Kidney epithelial cell (primary cell): ENCODE results near the gene TMPRSS13. TPM values are rescaled to one million over a fixed set of nuclear protein-coding genes. Genes with fewer than 3 reads are reported as not detected.

Experiments
- DNase-seq: peaks from one replicate; pipeline ENCODE4 v3.0.0-alpha.2; 2010; ENCODE audit warnings: low read depth
- H3K27me3 ChIP-seq: 2 replicates; pipeline ENCODE4 v1.6.0; 2011; ENCODE audit warnings: low read length; ENCODE audit not compliant: control insufficient read depth, insufficient read depth
- H3K36me3 ChIP-seq: 2 replicates; pipeline ENCODE4 v1.5.1; 2011; ENCODE audit warnings: low read length; ENCODE audit not compliant: control insufficient read depth, insufficient read depth
- H3K4me3 ChIP-seq: 2 replicates; pipeline ENCODE4 v1.5.1; 2011; ENCODE audit warnings: low read depth, mild to moderate bottlenecking, control low read depth, low read length
- total RNA-seq: library from RNA; depleted of rRNA; stranded (reverse); fragments of >200 nt; gene quantifications from 2 replicates; pipeline ENCODE4 v1.2.3, GENCODE V29; 2015
- TF ChIP-seq, protein P1 (sequence below): IDR thresholded peaks from 2 replicates; pipeline ENCODE4 v1.5.1; 2011; ENCODE audit warnings: mild to moderate bottlenecking, moderate library complexity, low read length, control low read depth, inconsistent platforms; ENCODE audit not compliant: insufficient read depth, poor library complexity, severe bottlenecking

TMPRSS13 gene
- total RNA-seq, 1 donor from 2014 or later, result not detected

DNA sequence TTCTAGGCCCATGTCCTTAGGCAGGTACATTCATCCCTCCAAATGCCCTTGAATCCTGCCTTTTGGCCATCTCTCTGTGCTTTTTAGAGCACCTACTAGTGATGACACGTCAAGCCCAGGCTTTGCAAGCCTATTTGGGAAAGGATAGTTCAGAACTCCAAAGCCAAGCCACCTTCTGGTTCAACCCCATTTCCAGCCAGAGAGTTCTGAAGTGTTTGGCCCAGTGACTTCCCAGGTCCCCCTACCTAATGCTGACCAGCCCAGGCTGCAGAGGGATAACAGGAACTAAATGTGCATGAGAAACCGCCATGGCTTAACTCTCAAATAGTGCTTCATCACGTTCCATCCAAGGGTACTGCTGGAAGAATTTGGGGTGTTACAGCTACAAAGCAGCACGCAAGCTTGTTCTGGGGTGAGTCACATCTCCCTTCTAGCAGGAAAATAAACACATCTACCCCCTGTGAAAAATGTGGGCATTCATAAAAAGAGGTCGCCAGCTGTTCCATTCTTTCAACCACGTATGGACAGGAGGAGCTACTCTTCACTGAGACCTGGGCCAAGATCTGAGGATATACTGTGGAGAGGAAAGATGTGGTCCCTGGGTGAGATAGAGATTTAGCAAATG, 50.8 kb downstream of the TMPRSS13 start:
- DNase-seq, result no peak
- Histone ChIP-seq H3K27me3 (peaks cover 41% of the 10 kb centered on the region), H3K36me3 (no peaks in the 10 kb centered on the region), H3K4me3 (no peak overlapping the region)
- TF ChIP-seq, protein P1, sequence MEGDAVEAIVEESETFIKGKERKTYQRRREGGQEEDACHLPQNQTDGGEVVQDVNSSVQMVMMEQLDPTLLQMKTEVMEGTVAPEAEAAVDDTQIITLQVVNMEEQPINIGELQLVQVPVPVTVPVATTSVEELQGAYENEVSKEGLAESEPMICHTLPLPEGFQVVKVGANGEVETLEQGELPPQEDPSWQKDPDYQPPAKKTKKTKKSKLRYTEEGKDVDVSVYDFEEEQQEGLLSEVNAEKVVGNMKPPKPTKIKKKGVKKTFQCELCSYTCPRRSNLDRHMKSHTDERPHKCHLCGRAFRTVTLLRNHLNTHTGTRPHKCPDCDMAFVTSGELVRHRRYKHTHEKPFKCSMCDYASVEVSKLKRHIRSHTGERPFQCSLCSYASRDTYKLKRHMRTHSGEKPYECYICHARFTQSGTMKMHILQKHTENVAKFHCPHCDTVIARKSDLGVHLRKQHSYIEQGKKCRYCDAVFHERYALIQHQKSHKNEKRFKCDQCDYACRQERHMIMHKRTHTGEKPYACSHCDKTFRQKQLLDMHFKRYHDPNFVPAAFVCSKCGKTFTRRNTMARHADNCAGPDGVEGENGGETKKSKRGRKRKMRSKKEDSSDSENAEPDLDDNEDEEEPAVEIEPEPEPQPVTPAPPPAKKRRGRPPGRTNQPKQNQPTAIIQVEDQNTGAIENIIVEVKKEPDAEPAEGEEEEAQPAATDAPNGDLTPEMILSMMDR, result no peak

DNA sequence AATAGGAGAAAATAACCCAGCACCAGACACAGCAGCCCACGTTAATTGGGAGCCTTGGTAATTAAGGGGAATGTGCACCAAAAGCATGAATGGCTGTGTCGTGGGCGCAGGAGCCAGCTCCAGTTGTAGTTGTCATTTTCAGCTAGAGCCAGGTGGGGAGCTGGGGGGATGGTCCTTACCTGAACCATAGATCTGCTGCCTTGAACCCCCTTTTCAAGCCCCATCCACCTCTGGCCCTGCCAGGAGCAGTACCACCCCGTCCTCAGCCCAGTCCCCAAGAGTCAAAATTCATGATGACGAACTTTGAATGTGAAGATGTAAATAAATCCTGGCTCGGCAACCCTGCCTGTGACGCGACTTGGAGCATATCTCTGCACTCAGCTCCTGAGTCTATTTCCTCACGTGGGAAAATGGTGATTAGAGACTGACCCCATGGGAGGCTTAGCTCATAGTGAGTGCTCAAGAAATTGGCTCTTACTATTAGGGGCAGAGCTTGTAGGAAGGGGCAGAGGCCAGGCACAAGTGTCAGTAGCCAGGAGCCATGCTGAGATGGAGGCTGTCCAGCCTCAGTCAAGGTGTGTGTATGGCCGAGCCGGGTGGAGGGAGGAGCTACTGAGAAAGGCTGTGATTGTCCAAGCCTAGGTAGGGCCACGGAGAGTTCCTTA, 52.0 kb downstream of the TMPRSS13 start:
- Histone ChIP-seq H3K36me3 (no peaks in the 10 kb centered on the region), H3K27me3 (peaks cover 34% of the 10 kb centered on the region), H3K4me3 (peak overlapping the region; percentile 75)
- TF ChIP-seq, protein P1, result no peak
- DNase-seq, result no peak

DNA sequence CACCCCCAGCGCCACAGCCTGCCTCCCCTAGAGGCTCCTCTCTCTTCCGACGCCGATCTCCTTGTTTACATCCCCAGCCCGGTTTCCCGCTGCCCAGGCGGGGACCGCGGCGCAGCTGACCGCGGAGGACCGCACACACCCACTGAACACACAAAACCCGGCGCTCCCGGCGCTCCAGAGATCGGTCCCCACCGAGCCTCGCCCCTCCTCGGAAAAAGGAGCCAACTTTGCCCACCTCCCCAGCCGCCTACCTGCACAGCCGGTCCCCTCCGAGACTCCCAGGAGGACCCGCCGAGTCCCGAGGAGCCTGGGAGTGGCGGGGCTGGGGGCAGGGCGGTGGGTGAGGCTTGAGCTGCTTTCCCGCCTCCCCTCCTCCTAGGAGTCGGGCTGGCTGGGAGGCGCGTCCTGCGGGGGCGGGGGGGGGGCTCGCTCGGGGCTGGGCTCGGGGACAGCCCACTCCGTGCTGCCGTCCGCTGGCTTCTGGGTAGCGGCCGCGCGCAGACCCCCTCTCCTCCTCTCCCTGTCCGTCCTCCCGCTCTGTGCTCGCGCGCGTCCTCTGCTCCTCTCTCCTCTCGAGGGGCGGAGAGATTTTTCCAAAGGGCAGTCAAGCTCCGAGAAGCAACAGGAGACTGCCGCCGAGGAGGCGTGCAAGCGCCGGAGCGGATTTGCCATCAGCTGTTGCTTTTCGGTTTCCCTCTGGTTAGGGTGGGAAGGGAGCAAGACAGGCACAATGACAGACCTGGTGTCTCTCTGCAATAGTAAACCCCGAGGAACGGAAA, 52.7 kb downstream of the TMPRSS13 start, which contains the start of gene FXYD6:
FXYD6 (minus strand) TSS at position 318 of the 779 bp plus-strand sequence. CDS start 33,882 bp downstream, outside the sequence.
- Histone ChIP-seq H3K27me3 (peaks cover 31% of the 10 kb centered on the region), H3K4me3 (peak within 1 kb of the TSS; percentile 75)

DNA sequence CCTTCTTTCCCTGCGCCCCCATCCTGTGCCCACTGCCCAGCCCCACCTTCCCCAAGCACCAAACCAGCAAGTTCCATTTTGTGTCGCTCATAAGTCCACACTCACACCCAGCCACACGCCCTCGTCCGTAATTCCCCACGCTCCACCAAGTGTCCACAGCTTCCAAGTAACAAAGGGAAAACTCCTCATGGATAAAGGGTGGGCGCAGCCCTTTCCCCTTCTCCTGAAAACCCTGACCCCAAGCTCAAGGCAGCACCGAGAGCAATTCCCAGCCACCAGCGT, 53.2 kb downstream of the TMPRSS13 start:
- Histone ChIP-seq H3K36me3 (no peaks in the 10 kb centered on the region), H3K27me3 (peaks cover 28% of the 10 kb centered on the region), H3K4me3 (peak overlapping the region; percentile 75)
- DNase-seq, result no peak
- TF ChIP-seq, protein P1, result no peak

More for the DNA sequence above, 52.7 kb downstream of the TMPRSS13 start, which contains the start of gene FXYD6:
- no peak for DNase-seq
- TF ChIP-seq, protein P1, result no peak
- no peaks in the 10 kb centered on the region for H3K36me3 ChIP-seq

DNA sequence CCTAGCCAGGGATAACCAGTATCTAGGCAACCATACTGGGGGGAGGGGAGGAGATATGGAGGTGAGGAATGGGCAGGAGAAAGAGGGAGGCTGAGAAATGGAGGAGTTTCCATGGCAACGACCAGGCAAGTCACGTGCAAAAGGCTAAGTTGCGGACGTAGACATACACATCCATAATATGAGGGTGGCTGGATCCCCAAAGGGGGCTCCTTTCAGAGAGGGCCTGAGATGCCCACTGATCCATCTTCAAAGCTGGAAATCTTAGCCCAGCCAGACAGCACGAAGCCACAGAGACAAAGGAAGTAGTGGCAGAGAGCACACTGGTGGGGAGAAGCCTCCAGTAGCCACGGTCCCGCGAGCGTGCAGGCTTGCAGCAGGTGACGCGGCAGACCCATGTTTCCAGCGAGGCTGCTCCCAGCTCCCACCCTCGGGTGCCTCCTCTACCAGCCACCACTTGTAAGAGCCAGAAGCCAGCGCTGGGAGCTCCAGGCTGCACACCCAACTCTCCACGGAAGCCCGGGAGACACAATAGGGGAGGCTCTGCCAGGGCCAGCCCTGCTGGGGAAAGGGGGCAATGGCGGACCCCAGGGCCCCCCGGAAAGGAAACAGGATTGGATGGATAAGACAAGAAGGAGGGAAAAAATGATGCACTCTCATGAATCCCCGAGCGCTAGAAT, 53.7 kb downstream of the TMPRSS13 start:
- H3K27me3 ChIP-seq, result peaks cover 28% of the 10 kb centered on the region
- H3K4me3 ChIP-seq, result peak overlapping the region; percentile 75
- no peak for DNase-seq
- H3K36me3 ChIP-seq, result no peaks in the 10 kb centered on the region
- TF ChIP-seq, protein P1, result no peak
